Fibroblast of pulmonary artery (primary cell): ENCODE data around the gene NUDT14.

Source experiments
- DNase-seq: peaks from one replicate; pipeline ENCODE4 v3.0.0-alpha.2; 2010; ENCODE audit warnings: low read depth
- H3K4me3 ChIP-seq: replicated peaks from 2 replicates; pipeline ENCODE4 v1.5.1; 2011; ENCODE audit warnings: low read depth, mild to moderate bottlenecking, control low read depth, low read length, moderate library complexity
- CTCF ChIP-seq: IDR thresholded peaks from 2 replicates; pipeline ENCODE4 v1.5.1; 2011; ENCODE audit warnings: mild to moderate bottlenecking, control low read depth, low read length, inconsistent platforms; ENCODE audit errors: missing control alignments

NUDT14 gene

GRCh38 chr14:105178069-105178867 is 2.8 kb downstream of the NUDT14 start:
- DNase-seq = no peak
- H3K4me3 ChIP-seq = no peak overlapping the region
- no peak for TF ChIP-seq CTCF

- no peak overlapping the region for H3K4me3 ChIP-seq
- DNase-seq = no peak
- TF ChIP-seq CTCF = no peak
Observed at GRCh38 chr14:105177082-105177481, 4.0 kb downstream of the NUDT14 start.

- no peak for DNase-seq
- H3K4me3 ChIP-seq = no peak overlapping the region
- TF ChIP-seq CTCF = no peak
Observed at GRCh38 chr14:105176513-105176912, 4.6 kb downstream of the NUDT14 start.

- no peak for TF ChIP-seq CTCF
- DNase-seq = no peak
Observed at GRCh38 chr14:105173901-105174894, 6.9 kb downstream of the NUDT14 start.

GRCh38 chr14:105173145-105173544 is 8.0 kb downstream of the NUDT14 start:
- TF ChIP-seq CTCF = no peak
- no peak for DNase-seq
- no peak overlapping the region for H3K4me3 ChIP-seq

More at GRCh38 chr14:105173901-105174894, 6.9 kb downstream of the NUDT14 start:
- H3K4me3 ChIP-seq = no peak overlapping the region

GRCh38 chr14:105172476-105172875 is 8.6 kb downstream of the NUDT14 start:
- no peak for DNase-seq
- no peak overlapping the region for H3K4me3 ChIP-seq
- TF ChIP-seq CTCF = no peak
